Activated gamma-delta T cell treated with Interleukin-2 at 50 U/mL for 16 hours (primary cell): Measurements from ENCODE around the gene ANKRD44.

Experiments used
- DNase-seq: peaks from one replicate; pipeline ENCODE4 v3.0.0-alpha.2; 2020

ANKRD44 gene

GRCh38 chr2:196971574-196972279, 338.9 kb downstream of the ANKRD44 start:
- no peak for DNase-seq

GRCh38 chr2:196970099-196970498, 340.5 kb downstream of the ANKRD44 start:
- DNase-seq = no peak

GRCh38 chr2:196968516-196968915, 342.1 kb downstream of the ANKRD44 start:
- DNase-seq = no peak

- DNase-seq = no peak
These were observed 342.8 kb downstream of the ANKRD44 start for GRCh38 chr2:196967775-196968174.

GRCh38 chr2:196967116-196967515, 343.5 kb downstream of the ANKRD44 start:
- DNase-seq = no peak

GRCh38 chr2:196966061-196966460, 344.5 kb downstream of the ANKRD44 start:
- DNase-seq = no peak

- DNase-seq = no peak
These were observed 344.9 kb downstream of the ANKRD44 start for GRCh38 chr2:196965651-196966050.

GRCh38 chr2:196963961-196964360, 346.6 kb downstream of the ANKRD44 start:
- DNase-seq = no peak

- no peak for DNase-seq
These were observed 347.5 kb downstream of the ANKRD44 start for GRCh38 chr2:196963043-196963442.

- no peak for DNase-seq
These were observed 348.3 kb downstream of the ANKRD44 start for GRCh38 chr2:196962325-196962724.

GRCh38 chr2:196961889-196962288, 348.7 kb downstream of the ANKRD44 start:
- no peak for DNase-seq

GRCh38 chr2:196959734-196960338, 350.7 kb downstream of the ANKRD44 start:
- no peak for DNase-seq

GRCh38 chr2:196959281-196959680, 351.3 kb downstream of the ANKRD44 start:
- no peak for DNase-seq

- no peak for DNase-seq
These were observed 352.6 kb downstream of the ANKRD44 start for GRCh38 chr2:196957881-196958525.

GRCh38 chr2:196957442-196957841, 353.1 kb downstream of the ANKRD44 start:
- no peak for DNase-seq

GRCh38 chr2:196956069-196956468, 354.5 kb downstream of the ANKRD44 start:
- DNase-seq = no peak

- no peak for DNase-seq
These were observed 355.5 kb downstream of the ANKRD44 start for GRCh38 chr2:196955036-196955435.

- no peak for DNase-seq
These were observed 356.6 kb downstream of the ANKRD44 start for GRCh38 chr2:196954001-196954400.

GRCh38 chr2:196952936-196953335, 357.6 kb downstream of the ANKRD44 start:
- DNase-seq = no peak

GRCh38 chr2:196951973-196952372, 358.6 kb downstream of the ANKRD44 start:
- DNase-seq = no peak

GRCh38 chr2:196949116-196949515, 361.5 kb downstream of the ANKRD44 start:
- DNase-seq = no peak

GRCh38 chr2:196944570-196944969, 366.0 kb downstream of the ANKRD44 start:
- no peak for DNase-seq

- DNase-seq = no peak
These were observed 369.0 kb downstream of the ANKRD44 start for GRCh38 chr2:196941398-196942078.

- no peak for DNase-seq
These were observed 371.2 kb downstream of the ANKRD44 start for GRCh38 chr2:196939371-196939770.
